H1 (cell line): Measurements from ENCODE around the gene OVOL3. TPM values are rescaled to one million over a fixed set of nuclear protein-coding genes. Genes with fewer than 3 reads are reported as not detected.

Source experiments
- CBX5 ChIP-seq: fragments of 300-800, 300-1000 bp; sonication (generic); IDR thresholded peaks from 2 replicates; pipeline ENCODE4 v1.7.1; 2016; ENCODE audit warnings: antibody characterized with exemption, low read length, low read depth
- CBX8 ChIP-seq: fragments of 300-800, 300-1000 bp; sonication (generic); IDR thresholded peaks from 2 replicates; pipeline ENCODE4 v1.7.1; 2016; ENCODE audit warnings: low read depth, low read length, borderline replicate concordance
- FOSL1 ChIP-seq: IDR thresholded peaks from 2 replicates; pipeline ENCODE4 v1.6.1; 2011; ENCODE audit warnings: mild to moderate bottlenecking, low read depth, low read length, moderate library complexity; ENCODE audit not compliant: insufficient read depth
- GTF2F1 ChIP-seq: IDR thresholded peaks from 2 replicates; pipeline ENCODE4 v1.6.1; 2012; ENCODE audit warnings: low read depth, low read length, improper control_type of control experiment, borderline replicate concordance
- JUND ChIP-seq: IDR thresholded peaks from 2 replicates; pipeline ENCODE4 v1.6.1; 2011; ENCODE audit warnings: mild to moderate bottlenecking, improper control_type of control experiment, low read length
- NANOG ChIP-seq: IDR thresholded peaks from 2 replicates; pipeline ENCODE4 v1.6.1; 2011; ENCODE audit warnings: low read length, low read depth, mild to moderate bottlenecking, inconsistent platforms; ENCODE audit not compliant: insufficient read depth, poor library complexity, severe bottlenecking
- YY1 ChIP-seq: IDR thresholded peaks from 2 replicates; pipeline ENCODE4 v1.6.1; 2011; ENCODE audit warnings: low read depth, mild to moderate bottlenecking, low read length
- polyA plus RNA-seq, 7 experiments: library from polyadenylated mRNA; depleted of rRNA in 3 of 7; stranded (reverse) in 5 of 7; unstranded in 2 of 7; fragments of >200 nt in 5 of 7; fragments of 200-250 nt in 2 of 7; gene quantifications; 1 replicate in 5 of 7; 2 replicates in 1 of 7; 4 replicates in 1 of 7; pipeline versions ENCODE4 v1.2.1 to v1.2.3, GENCODE V29; 2011 to 2013; ENCODE audit warnings: missing spikeins in 2 of 7, mixed read lengths in 2 of 7
- total RNA-seq: library from RNA; stranded (reverse); fragmentation: NEBNext Ultra II Directional; extraction: Animal tissue kit (Norgen Biotek cat#: 25700); gene quantifications from 2 replicates; pipeline ENCODE4 v1.2.1, GENCODE V29; 2021
- TF ChIP-seq, protein P1 (sequence below): IDR thresholded peaks from 2 replicates; pipeline ENCODE4 v1.6.1; 2012; ENCODE audit warnings: low read length, inconsistent platforms
- TF ChIP-seq, protein P2 (sequence below), 3 experiments: IDR thresholded peaks; 1 replicate in 2 of 3; 2 replicates in 1 of 3; pipeline versions ENCODE4 v1.5.1 to v1.6.1; 2011; ENCODE audit warnings: low read length in 3 of 3, mild to moderate bottlenecking in 3 of 3, inconsistent platforms in 2 of 3, low read depth in 1 of 3, moderate library complexity in 1 of 3; ENCODE audit not compliant: insufficient read depth in 1 of 3; ENCODE audit errors: control extremely low read depth in 1 of 3

The OVOL3 gene
- total and polyA plus RNA-seq, 2 of the 8 experiments (the other 6 are each of a cell fraction or from before 2014, with no cell fraction given): 0.45 TPM; not detected in 1

DNA sequence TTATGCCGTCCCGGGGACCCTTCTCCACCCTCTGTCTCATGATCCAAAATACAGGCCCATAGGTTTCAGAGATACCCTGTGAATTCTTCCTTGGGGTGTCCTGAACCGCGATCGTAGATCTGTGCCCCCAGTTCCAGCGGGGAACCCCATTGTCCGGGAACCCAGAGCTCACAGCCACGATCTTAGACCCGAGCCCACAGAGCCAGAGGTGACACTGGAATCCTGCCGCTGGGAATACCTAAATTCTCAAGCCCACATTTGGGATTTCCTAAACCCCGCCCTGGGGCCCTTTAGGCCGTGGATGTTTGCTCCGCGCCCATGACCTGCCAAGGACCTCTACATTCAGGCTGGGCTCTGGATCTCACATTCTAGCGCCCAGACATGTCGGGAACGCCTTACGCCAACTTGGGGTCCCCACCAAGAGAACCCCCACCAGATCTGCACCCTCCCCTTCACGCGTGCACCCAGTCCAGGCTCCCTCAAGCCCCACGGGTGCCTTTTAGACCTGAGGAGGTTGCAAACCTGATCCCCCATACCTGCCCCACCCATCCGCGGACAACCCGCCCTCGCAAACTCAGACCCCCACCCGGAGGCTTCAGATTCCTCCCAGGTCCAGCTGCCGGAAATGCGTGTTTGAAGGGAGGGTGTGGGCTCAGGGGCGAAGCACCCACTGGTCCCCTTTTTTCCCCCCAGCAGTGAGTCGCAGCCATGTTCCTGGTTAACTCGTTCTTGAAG, 29.5 kb downstream of the OVOL3 start (continued):
- TF ChIP-seq, protein P1, sequence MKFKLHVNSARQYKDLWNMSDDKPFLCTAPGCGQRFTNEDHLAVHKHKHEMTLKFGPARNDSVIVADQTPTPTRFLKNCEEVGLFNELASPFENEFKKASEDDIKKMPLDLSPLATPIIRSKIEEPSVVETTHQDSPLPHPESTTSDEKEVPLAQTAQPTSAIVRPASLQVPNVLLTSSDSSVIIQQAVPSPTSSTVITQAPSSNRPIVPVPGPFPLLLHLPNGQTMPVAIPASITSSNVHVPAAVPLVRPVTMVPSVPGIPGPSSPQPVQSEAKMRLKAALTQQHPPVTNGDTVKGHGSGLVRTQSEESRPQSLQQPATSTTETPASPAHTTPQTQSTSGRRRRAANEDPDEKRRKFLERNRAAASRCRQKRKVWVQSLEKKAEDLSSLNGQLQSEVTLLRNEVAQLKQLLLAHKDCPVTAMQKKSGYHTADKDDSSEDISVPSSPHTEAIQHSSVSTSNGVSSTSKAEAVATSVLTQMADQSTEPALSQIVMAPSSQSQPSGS: no peak
- TF ChIP-seq CBX5: no peak
- TF ChIP-seq, protein P2, sequence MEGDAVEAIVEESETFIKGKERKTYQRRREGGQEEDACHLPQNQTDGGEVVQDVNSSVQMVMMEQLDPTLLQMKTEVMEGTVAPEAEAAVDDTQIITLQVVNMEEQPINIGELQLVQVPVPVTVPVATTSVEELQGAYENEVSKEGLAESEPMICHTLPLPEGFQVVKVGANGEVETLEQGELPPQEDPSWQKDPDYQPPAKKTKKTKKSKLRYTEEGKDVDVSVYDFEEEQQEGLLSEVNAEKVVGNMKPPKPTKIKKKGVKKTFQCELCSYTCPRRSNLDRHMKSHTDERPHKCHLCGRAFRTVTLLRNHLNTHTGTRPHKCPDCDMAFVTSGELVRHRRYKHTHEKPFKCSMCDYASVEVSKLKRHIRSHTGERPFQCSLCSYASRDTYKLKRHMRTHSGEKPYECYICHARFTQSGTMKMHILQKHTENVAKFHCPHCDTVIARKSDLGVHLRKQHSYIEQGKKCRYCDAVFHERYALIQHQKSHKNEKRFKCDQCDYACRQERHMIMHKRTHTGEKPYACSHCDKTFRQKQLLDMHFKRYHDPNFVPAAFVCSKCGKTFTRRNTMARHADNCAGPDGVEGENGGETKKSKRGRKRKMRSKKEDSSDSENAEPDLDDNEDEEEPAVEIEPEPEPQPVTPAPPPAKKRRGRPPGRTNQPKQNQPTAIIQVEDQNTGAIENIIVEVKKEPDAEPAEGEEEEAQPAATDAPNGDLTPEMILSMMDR (IDR thresholded peaks at IDR 0.05; ENCODE audit: control extremely low read depth in 1 of 3, insufficient read depth in 1 of 3, low read depth in 1 of 3, low read length in 3 of 3): no peak
- TF ChIP-seq GTF2F1: no peak
- no peak for TF ChIP-seq JUND
- no peak for TF ChIP-seq NANOG
- 0 out of 2 replicates have a peak, but pooled peaks have one; percentile 3 for TF ChIP-seq YY1
- TF ChIP-seq FOSL1: no peak
- TF ChIP-seq CBX8: no peak
